ENCODE results near the gene KLC3.

KLC3 gene

GRCh38 chr19:45303269-45304060 lies 37.1 kb upstream of the KLC3 start:
- H3K4me3 ChIP-seq (replicated peaks; ENCODE audit: low read depth, low read length) = no peak overlapping the region
- no peaks in the 10 kb centered on the region for H3K36me3 ChIP-seq (ENCODE audit: control insufficient read depth, insufficient read depth, low read length)
- H3K27me3 ChIP-seq (replicated peaks; ENCODE audit: control insufficient read depth, insufficient read depth, low read length) = no peaks in the 10 kb centered on the region
- TF ChIP-seq CTCF (IDR thresholded peaks at IDR 0.05; ENCODE audit: insufficient read depth, low read length, poor library complexity, severe bottlenecking) = no peak
- DNase-seq (ENCODE audit: extremely low read depth, insufficient read length) = no peak

GRCh38 chr19:45304141-45304926 lies 36.2 kb upstream of the KLC3 start:
- no peak for TF ChIP-seq CTCF (IDR thresholded peaks at IDR 0.05; ENCODE audit: insufficient read depth, low read length, poor library complexity, severe bottlenecking)

GRCh38 chr19:45305007-45305406 lies 35.5 kb upstream of the KLC3 start:
- Histone ChIP-seq H3K27me3 (replicated peaks; ENCODE audit: control insufficient read depth, insufficient read depth, low read length) (no peaks in the 10 kb centered on the region), H3K36me3 (ENCODE audit: control insufficient read depth, insufficient read depth, low read length) (no peaks in the 10 kb centered on the region), H3K4me3 (replicated peaks; ENCODE audit: low read depth, low read length) (no peak overlapping the region)
- no peak for DNase-seq (ENCODE audit: extremely low read depth, insufficient read length)
- no peak for TF ChIP-seq CTCF (IDR thresholded peaks at IDR 0.05; ENCODE audit: insufficient read depth, low read length, poor library complexity, severe bottlenecking)

More at GRCh38 chr19:45304141-45304926, 36.2 kb upstream of the KLC3 start:
- Histone ChIP-seq H3K36me3 (ENCODE audit: control insufficient read depth, insufficient read depth, low read length) (no peaks in the 10 kb centered on the region), H3K27me3 (replicated peaks; ENCODE audit: control insufficient read depth, insufficient read depth, low read length) (no peaks in the 10 kb centered on the region), H3K4me3 (replicated peaks; ENCODE audit: low read depth, low read length) (no peak overlapping the region)
- no peak for DNase-seq (ENCODE audit: extremely low read depth, insufficient read length)

DNA sequence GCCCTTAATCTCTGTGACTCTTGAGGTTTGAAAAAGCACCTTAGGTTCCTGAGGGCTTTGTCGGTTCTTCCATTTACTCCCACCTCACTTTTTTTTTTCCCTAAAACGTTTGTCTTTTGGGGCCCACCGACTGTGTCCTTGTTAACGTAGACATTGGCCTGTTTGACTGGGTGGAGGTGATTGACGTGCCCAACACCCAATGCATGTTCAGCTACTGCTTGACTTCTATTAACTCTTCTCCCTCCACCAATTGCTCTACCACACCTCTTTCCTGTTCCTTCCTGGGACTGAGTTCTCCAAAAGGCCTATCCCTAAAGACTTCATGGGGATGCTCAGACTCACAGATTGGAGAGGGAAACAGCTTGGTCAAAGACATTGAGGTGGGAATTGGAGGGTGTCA lies 35.1 kb upstream of the KLC3 start:
- no peaks in the 10 kb centered on the region for H3K27me3 ChIP-seq (replicated peaks; ENCODE audit: control insufficient read depth, insufficient read depth, low read length)
- TF ChIP-seq CTCF (IDR thresholded peaks at IDR 0.05; ENCODE audit: insufficient read depth, low read length, poor library complexity, severe bottlenecking) = no peak
- DNase-seq (ENCODE audit: extremely low read depth, insufficient read length) = no peak
- H3K36me3 ChIP-seq (ENCODE audit: control insufficient read depth, insufficient read depth, low read length) = no peaks in the 10 kb centered on the region
- H3K4me3 ChIP-seq (replicated peaks; ENCODE audit: low read depth, low read length) = no peak overlapping the region

- DNase-seq (ENCODE audit: extremely low read depth, insufficient read length) = no peak
- no peaks in the 10 kb centered on the region for H3K27me3 ChIP-seq (replicated peaks; ENCODE audit: control insufficient read depth, insufficient read depth, low read length)
- TF ChIP-seq CTCF (IDR thresholded peaks at IDR 0.05; ENCODE audit: insufficient read depth, low read length, poor library complexity, severe bottlenecking) = no peak
- H3K36me3 ChIP-seq (ENCODE audit: control insufficient read depth, insufficient read depth, low read length) = no peaks in the 10 kb centered on the region
- no peak overlapping the region for H3K4me3 ChIP-seq (replicated peaks; ENCODE audit: low read depth, low read length)
Measured at GRCh38 chr19:45306040-45306439, 34.5 kb upstream of the KLC3 start.

Data from GM06990 (cell line).